ENCODE measurements around the gene CACNA1F. TPM values are rescaled to one million over a fixed set of nuclear protein-coding genes. Genes with fewer than 3 reads are reported as not detected.

Gene CACNA1F
- total and polyA plus RNA-seq, 3 experiments from 2014 or later, result 0.24 to 0.61 TPM; not detected in 1

DNA sequence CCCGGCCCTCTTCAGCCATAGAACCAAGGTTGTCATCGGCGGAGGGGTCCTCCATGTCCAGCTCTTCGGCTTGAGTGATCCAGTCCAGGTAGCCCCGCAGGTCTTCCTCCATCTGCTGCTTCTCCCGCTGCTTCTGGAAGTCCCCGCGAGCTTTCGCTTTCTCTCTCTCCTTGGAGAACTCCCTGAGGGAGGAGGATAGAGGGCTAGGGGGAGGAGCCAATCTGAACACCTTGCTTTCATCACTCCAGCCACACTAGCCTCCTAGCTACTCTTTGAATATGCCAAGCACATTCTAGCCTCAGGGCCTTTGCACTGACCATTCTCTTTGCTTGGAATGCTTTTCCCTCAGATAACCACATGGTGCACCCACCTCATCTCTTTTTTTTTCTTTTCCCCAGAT lies 6.2 kb downstream of the CACNA1F start:
- H3K36me3 Mint-ChIP-seq, result no peaks in the 10 kb centered on the region
- no peaks in the 10 kb centered on the region for H3K9me3 ChIP-seq (ENCODE audit: low read length)
- CTCF ChIA-PET, result no interaction called here
- H3K27ac ChIP-seq (ENCODE audit: low read depth, low read length), result no peak overlapping the region
- H3K27ac Mint-ChIP-seq, result peak overlapping the region in 1 of 8 donors; percentile 55
- POLR2A ChIA-PET, result no interaction called here
- no peak for DNase-seq
- H3K4me1 Mint-ChIP-seq, result peaks cover 8 to 22% (median 12%) of the 10 kb centered on the region in 3 donors
- no peak overlapping the region for H3K4me3 ChIP-seq (ENCODE audit: low read length)
- no peaks in the 10 kb centered on the region for H3K36me3 ChIP-seq (ENCODE audit: insufficient read depth, low read length)
- H3K9me3 Mint-ChIP-seq, result peaks cover 0 to 6% (median 0%) of the 10 kb centered on the region in 5 donors
- H3K27me3 Mint-ChIP-seq, result peaks cover 0 to 7% of the 10 kb centered on the region in 2 donors
- peaks cover 12% of the 10 kb centered on the region for H3K4me1 ChIP-seq (ENCODE audit: insufficient read depth, low read length)
- H3K4me3 Mint-ChIP-seq, result no peak overlapping the region
- no peaks in the 10 kb centered on the region for H3K27me3 ChIP-seq (ENCODE audit: insufficient read depth, low read length, poor library complexity, severe bottlenecking)

DNA sequence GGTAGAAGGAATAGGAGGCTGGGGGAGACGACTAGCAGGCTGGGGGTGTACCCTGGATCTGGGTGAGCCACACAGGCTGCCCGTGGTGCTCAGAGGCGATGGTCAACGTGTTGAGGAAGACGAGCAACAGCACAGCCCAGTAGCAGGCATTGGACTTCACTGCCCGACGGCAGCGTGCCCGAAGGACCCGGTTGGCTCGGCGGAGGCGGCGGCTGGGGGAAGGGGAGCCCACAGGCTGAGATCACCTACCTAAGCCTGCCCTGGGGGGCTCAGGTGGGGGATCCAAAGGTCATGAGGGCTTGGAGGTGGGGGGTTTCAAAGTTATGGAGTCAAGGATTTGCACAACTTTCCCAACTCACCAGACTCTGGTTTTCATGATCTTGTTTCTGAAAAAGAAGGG lies 7.3 kb downstream of the CACNA1F start:
- no peak overlapping the region for H3K27ac Mint-ChIP-seq
- Histone ChIP-seq H3K27ac (ENCODE audit: low read depth, low read length) (no peak overlapping the region), H3K9me3 (ENCODE audit: low read length) (no peaks in the 10 kb centered on the region), H3K36me3 (ENCODE audit: insufficient read depth, low read length) (no peaks in the 10 kb centered on the region), H3K4me1 (ENCODE audit: insufficient read depth, low read length) (peaks cover 4% of the 10 kb centered on the region), H3K27me3 (ENCODE audit: insufficient read depth, low read length, poor library complexity, severe bottlenecking) (no peaks in the 10 kb centered on the region), H3K4me3 (ENCODE audit: low read length) (no peak overlapping the region)
- H3K9me3 Mint-ChIP-seq, result peaks cover 0 to 6% (median 0%) of the 10 kb centered on the region in 5 donors
- no peak overlapping the region for H3K4me3 Mint-ChIP-seq
- ChIA-PET POLR2A (no interaction called here), CTCF (no interaction called here)
- peaks cover 7 to 11% (median 9%) of the 10 kb centered on the region in 3 donors for H3K4me1 Mint-ChIP-seq
- DNase-seq, result no peak
- peaks cover 0 to 7% of the 10 kb centered on the region in 2 donors for H3K27me3 Mint-ChIP-seq
- H3K36me3 Mint-ChIP-seq, result no peaks in the 10 kb centered on the region

DNA sequence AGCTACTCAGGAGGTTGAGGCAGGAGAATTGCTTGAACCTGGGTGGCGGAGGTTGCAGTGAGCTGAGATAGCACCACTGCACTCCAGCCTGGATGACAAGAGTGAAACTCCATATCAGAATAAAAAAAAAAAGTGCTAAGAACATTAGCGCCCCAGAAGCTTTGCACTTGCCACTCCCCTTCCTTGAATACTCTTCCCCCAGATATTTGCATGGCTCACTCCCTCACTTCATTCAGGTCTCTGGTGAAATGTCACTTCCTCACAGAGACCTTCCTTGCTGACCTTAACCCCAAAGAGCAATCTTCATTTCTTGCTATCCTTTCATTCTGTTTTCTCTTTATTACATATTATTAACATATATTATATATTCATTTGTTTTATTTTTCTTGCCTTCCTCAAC lies 11.3 kb downstream of the CACNA1F start:
- ChIA-PET POLR2A (no interaction called here), CTCF (no interaction called here)
- Histone ChIP-seq H3K27ac (ENCODE audit: low read depth, low read length) (no peak overlapping the region), H3K4me3 (ENCODE audit: low read length) (no peak overlapping the region), H3K9me3 (ENCODE audit: low read length) (no peaks in the 10 kb centered on the region), H3K36me3 (ENCODE audit: insufficient read depth, low read length) (no peaks in the 10 kb centered on the region), H3K4me1 (ENCODE audit: insufficient read depth, low read length) (no peaks in the 10 kb centered on the region), H3K27me3 (ENCODE audit: insufficient read depth, low read length, poor library complexity, severe bottlenecking) (no peaks in the 10 kb centered on the region)
- peaks cover 0 to 8% (median 0%) of the 10 kb centered on the region in 5 donors for H3K9me3 Mint-ChIP-seq
- H3K4me1 Mint-ChIP-seq, result peaks cover 0 to 8% (median 0%) of the 10 kb centered on the region in 3 donors
- no peak for DNase-seq
- H3K27me3 Mint-ChIP-seq, result peaks cover 0 to 5% of the 10 kb centered on the region in 2 donors
- no peak overlapping the region for H3K27ac Mint-ChIP-seq
- no peaks in the 10 kb centered on the region for H3K36me3 Mint-ChIP-seq
- no peak overlapping the region for H3K4me3 Mint-ChIP-seq

DNA sequence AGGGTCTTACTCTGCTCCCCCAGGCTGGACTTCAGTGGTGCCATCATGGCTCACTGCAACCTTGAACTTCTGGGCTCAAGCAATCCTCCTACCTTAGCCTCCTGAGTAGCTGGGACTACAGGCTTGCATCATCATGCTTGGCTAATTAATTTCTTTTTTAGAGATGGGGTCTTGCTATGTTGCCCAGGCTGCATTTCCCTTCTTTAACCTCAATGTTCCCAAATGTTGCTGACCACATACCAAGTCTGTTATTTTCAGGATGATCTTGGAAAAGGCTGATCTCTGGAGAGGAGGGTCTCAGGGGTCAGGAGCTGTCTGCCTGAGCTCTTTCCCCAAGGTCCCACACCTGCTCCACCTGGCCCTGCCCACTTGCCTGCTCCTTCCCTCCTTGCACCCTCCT lies 13.0 kb downstream of the CACNA1F start:
- peaks cover 0 to 7% of the 10 kb centered on the region in 2 donors for H3K27me3 Mint-ChIP-seq
- H3K4me3 Mint-ChIP-seq, result no peak overlapping the region
- H3K27me3 ChIP-seq (ENCODE audit: insufficient read depth, low read length, poor library complexity, severe bottlenecking), result no peaks in the 10 kb centered on the region
- ChIA-PET POLR2A (no interaction called here), CTCF (no interaction called here)
- no peak overlapping the region for H3K4me3 ChIP-seq (ENCODE audit: low read length)
- no peak for DNase-seq
- no peaks in the 10 kb centered on the region for H3K4me1 ChIP-seq (ENCODE audit: insufficient read depth, low read length)
- peaks cover 0 to 8% (median 0%) of the 10 kb centered on the region in 3 donors for H3K4me1 Mint-ChIP-seq
- H3K27ac Mint-ChIP-seq, result no peak overlapping the region
- H3K9me3 Mint-ChIP-seq, result peaks cover 0 to 8% (median 0%) of the 10 kb centered on the region in 5 donors
- H3K27ac ChIP-seq (ENCODE audit: low read depth, low read length), result no peak overlapping the region
- no peaks in the 10 kb centered on the region for H3K9me3 ChIP-seq (ENCODE audit: low read length)
- H3K36me3 Mint-ChIP-seq, result no peaks in the 10 kb centered on the region
- H3K36me3 ChIP-seq (ENCODE audit: insufficient read depth, low read length), result no peaks in the 10 kb centered on the region

DNA sequence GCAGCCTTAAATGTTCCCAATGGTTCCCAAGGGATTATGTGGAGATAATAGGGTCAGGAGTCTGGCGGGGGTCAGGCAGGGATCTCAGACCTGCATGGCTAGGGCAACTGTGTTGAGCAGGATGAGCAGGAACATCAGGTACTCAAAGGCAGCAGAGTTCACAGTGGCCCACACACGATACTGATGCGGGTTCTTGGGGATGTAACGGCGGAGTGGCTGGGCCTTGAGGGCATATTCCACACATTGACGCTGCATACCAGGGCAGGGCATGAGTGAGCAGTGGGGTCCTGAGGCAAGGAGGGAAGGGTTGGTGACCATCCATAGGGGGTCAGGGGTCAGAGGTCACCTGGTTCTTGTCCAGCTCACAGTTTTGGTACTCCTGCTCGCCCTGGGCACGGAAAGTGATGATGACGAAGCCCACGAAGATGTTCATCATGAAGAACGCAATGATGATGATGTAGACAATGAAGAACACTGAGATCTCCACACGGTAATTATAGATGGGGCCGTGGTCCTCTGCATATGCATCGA lies 18.1 kb downstream of the CACNA1F start:
- Mint-ChIP-seq H3K9me3 (peaks cover 0 to 2% (median 0%) of the 10 kb centered on the region in 5 donors), H3K4me3 (no peak overlapping the region), H3K4me1 (peaks cover 0 to 4% (median 0%) of the 10 kb centered on the region in 3 donors), H3K27me3 (peaks cover 3 to 9% of the 10 kb centered on the region in 2 donors), H3K36me3 (peaks cover 0 to 2% (median 0%) of the 10 kb centered on the region in 3 donors), H3K27ac (no peak overlapping the region)
- Histone ChIP-seq H3K27me3 (ENCODE audit: insufficient read depth, low read length, poor library complexity, severe bottlenecking) (no peaks in the 10 kb centered on the region), H3K9me3 (ENCODE audit: low read length) (no peaks in the 10 kb centered on the region), H3K27ac (ENCODE audit: low read depth, low read length) (no peak overlapping the region), H3K4me1 (ENCODE audit: insufficient read depth, low read length) (no peaks in the 10 kb centered on the region), H3K4me3 (ENCODE audit: low read length) (no peak overlapping the region), H3K36me3 (ENCODE audit: insufficient read depth, low read length) (no peaks in the 10 kb centered on the region)
- no peak for DNase-seq
- CTCF ChIA-PET, result no interaction called here
- POLR2A ChIA-PET, result no interaction called here

- Mint-ChIP-seq H3K27me3 (peaks cover 3 to 9% of the 10 kb centered on the region in 2 donors), H3K4me3 (no peak overlapping the region), H3K9me3 (peaks cover 0 to 2% (median 0%) of the 10 kb centered on the region in 5 donors), H3K36me3 (peaks cover 0 to 2% (median 0%) of the 10 kb centered on the region in 3 donors), H3K4me1 (no peaks in the 10 kb centered on the region), H3K27ac (no peak overlapping the region)
- Histone ChIP-seq H3K9me3 (ENCODE audit: low read length) (no peaks in the 10 kb centered on the region), H3K4me1 (ENCODE audit: insufficient read depth, low read length) (no peaks in the 10 kb centered on the region), H3K36me3 (ENCODE audit: insufficient read depth, low read length) (no peaks in the 10 kb centered on the region), H3K27ac (ENCODE audit: low read depth, low read length) (no peak overlapping the region), H3K27me3 (ENCODE audit: insufficient read depth, low read length, poor library complexity, severe bottlenecking) (no peaks in the 10 kb centered on the region), H3K4me3 (ENCODE audit: low read length) (no peak overlapping the region)
- POLR2A ChIA-PET, result no interaction called here
- no peak for DNase-seq
- CTCF ChIA-PET, result no interaction called here
Observed at GRCh38 chrX:49214416-49214815, 18.7 kb downstream of the CACNA1F start.

GRCh38 chrX:49212861-49213260 lies 20.3 kb downstream of the CACNA1F start:
- H3K4me1 Mint-ChIP-seq, result no peaks in the 10 kb centered on the region
- CTCF ChIA-PET, result no interaction called here

DNA sequence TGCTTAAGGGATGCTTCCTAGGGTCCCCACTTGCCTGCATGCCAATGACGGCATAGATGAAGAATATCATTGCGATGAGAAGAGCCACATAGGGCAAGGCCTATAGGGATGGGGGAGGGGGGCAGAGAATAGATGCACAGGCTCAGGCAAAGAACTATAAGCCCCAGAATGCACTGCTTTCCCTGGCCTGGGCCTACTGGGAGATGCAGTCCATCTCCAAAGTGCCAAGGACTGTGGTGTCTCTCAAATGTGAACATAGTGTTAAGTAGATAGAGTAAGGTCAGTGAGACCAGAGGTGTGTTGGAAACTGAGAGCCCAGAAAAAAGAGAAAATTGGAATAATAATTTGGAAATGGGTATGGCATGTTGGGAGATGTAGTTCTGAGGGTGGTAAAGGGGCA lies 20.9 kb downstream of the CACNA1F start:
- Mint-ChIP-seq H3K36me3 (peaks cover 0 to 2% (median 0%) of the 10 kb centered on the region in 3 donors), H3K4me3 (no peak overlapping the region), H3K27me3 (peaks cover 3 to 10% of the 10 kb centered on the region in 2 donors), H3K4me1 (no peaks in the 10 kb centered on the region), H3K27ac (no peak overlapping the region), H3K9me3 (no peaks in the 10 kb centered on the region)
- Histone ChIP-seq H3K9me3 (ENCODE audit: low read length) (no peaks in the 10 kb centered on the region), H3K27me3 (ENCODE audit: insufficient read depth, low read length, poor library complexity, severe bottlenecking) (no peaks in the 10 kb centered on the region), H3K27ac (ENCODE audit: low read depth, low read length) (no peak overlapping the region), H3K4me3 (ENCODE audit: low read length) (no peak overlapping the region), H3K4me1 (ENCODE audit: insufficient read depth, low read length) (no peaks in the 10 kb centered on the region), H3K36me3 (ENCODE audit: insufficient read depth, low read length) (no peaks in the 10 kb centered on the region)
- ChIA-PET CTCF (no interaction called here), POLR2A (no interaction called here)
- no peak for DNase-seq

More at GRCh38 chrX:49212861-49213260, 20.3 kb downstream of the CACNA1F start:
- Histone ChIP-seq H3K4me3 (ENCODE audit: low read length) (no peak overlapping the region), H3K9me3 (ENCODE audit: low read length) (no peaks in the 10 kb centered on the region), H3K36me3 (ENCODE audit: insufficient read depth, low read length) (no peaks in the 10 kb centered on the region), H3K27ac (ENCODE audit: low read depth, low read length) (no peak overlapping the region), H3K27me3 (ENCODE audit: insufficient read depth, low read length, poor library complexity, severe bottlenecking) (no peaks in the 10 kb centered on the region), H3K4me1 (ENCODE audit: insufficient read depth, low read length) (no peaks in the 10 kb centered on the region)
- Mint-ChIP-seq H3K27me3 (peaks cover 3 to 10% of the 10 kb centered on the region in 2 donors), H3K36me3 (peaks cover 0 to 2% (median 0%) of the 10 kb centered on the region in 3 donors), H3K4me3 (no peak overlapping the region), H3K27ac (no peak overlapping the region), H3K9me3 (peaks cover 0 to 2% (median 0%) of the 10 kb centered on the region in 5 donors)
- no peak for DNase-seq
- POLR2A ChIA-PET, result no interaction called here

All from CD8-positive, alpha-beta memory T cell (primary cell).